ENCODE results near the gene MEGF11.

MEGF11 gene

DNA sequence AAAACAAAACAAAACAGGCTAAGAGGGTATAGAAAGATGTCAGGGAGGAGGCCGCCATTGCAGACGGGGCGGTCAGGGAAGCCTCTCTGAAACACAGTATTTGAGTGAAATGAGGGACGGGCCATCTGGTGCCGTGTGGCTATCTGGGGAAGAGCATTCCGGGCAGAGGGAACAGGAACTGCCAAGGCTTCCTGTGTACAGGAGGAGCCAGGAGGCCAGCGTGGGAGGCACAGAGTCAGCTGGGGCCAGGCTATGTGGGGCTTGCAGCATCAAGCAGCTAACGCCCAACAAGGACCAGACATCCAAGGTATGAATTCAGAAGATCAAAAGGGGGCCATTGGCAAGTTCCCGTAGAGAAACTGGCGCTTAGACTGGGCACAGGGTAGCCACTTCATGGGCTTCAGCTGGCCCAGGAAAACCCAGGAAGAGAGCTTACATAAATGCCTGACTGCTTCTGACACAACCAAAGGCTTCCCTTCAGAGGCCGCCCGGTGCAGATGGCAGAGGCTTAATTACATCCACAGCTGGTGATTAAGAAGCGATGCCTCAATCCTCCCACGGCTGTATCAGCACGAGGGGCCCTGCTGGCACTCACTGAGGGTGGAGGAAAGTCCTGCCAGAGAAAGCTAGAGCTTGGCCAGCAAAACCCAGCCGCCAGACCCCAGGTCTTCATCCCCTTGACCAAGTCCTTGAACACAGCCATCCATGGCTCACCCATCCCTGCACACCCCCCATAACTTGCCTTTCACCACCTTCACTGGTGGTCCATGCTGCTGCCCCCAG is 144.9 kb downstream of the MEGF11 start:
- DNase-seq: no peak

DNA sequence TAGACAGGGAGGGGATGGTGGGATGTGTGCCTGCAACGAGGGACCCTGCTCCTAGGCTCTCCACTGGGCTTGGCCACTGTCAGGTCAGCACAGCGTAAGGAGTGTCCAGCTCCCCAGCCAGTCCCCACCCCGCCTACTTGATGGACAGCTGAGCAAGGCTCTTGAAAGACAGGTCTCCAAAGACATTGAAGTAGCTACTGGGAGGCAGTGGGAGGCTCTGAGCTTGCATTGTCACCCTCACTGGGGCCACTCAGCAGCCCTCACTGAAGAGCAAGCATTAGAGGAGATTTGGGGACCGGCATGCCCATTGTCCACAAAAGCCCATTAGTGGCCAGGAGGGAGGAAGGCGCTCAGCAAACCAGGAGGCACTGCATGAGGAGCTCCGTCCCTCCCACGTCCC is 146.5 kb downstream of the MEGF11 start:
- no peak for DNase-seq

DNA sequence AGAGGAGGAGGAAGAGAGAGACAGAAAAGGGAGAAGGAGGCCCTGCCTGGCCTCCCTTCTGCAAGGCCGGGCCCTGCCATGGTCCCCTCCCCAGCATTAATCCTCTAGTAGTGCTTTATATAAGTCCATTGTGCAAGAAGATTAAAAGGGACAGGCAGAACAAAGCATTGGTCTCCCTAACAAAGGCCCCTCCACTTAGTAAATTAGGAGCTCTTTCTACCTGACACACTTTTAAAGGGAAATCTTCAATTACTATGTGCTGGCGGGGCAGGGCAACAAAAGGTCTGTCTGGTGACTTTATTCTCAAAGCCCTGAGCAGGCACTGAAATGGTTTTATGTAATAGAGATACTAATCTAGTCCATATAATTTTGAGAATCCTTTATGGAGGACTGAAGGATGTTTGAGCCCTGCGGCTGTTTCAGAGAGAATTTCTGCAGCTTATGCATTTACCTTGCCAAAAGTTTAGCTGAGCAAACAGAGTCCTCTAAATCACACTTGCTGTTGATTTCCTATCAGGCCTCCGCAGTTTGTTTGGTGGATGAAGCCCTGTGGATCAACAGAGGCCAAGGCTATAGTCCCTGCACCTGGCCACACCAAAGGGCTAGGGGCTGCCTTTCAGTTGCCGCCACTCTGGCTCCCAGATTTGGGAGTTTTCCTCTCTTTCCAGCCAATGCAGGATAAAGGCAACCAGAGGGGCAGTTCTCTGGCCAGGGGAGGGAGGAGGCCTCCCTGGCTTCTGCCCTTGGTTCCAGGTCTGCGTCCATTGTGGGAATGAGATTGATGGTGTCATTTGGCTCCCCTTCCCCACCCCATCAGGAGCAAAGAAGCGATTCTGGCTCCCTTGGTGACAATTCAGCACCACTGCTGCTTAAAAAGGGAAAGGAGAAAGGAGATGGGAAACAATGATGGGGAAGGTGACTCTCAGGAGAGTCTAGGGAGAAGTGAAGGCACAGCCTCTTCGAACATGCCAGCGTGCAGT is 148.0 kb downstream of the MEGF11 start:
- no peak for DNase-seq

DNA sequence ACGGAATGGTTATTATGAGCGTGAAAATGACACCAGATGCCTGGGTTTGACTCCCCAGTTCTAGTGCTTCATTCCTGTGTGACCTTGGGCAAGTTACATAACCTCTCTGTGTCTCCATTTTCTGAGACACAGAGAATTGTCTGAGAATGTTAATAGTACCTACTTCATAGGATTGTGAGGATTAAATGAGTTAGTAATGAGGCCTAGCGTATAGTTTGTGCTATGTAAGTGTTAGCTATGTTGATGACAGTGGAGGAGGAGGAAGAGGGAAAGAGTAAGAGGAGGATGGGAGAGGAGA is 150.3 kb downstream of the MEGF11 start:
- no peak for DNase-seq

DNA sequence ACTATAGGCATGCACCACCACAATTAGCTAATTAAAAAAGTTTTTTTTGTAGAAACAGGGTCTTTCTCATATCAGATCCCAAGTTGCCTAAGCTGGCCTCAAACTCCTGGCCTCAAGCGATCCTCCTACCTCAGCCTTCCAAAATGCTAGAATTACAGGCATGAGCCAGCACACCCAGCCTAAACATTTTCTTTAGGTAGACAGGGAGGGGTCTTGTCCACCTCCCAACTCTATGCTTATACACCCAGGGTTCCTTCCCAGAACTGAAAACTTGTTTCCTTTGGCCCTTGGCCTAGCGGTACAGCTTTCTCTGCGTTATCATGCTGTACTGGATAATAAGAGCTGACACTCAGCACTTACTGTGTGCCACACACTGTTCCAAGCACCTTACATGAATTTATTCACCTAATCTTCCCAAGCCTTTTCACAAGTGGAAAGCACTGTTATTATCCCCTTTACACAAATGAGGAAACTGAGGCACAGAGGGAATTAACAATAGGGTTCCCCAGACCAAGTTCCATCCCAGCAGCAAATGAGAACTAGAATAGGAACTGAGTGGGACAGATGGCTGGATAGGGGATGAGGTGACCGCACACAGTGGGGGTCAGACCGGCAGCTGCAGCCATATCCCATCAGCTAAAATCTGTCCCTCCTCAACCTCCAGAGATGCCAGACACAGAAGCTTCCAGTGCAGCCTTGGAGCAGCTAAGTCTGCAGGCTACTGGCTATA is 150.8 kb downstream of the MEGF11 start:
- no peak for DNase-seq

DNA sequence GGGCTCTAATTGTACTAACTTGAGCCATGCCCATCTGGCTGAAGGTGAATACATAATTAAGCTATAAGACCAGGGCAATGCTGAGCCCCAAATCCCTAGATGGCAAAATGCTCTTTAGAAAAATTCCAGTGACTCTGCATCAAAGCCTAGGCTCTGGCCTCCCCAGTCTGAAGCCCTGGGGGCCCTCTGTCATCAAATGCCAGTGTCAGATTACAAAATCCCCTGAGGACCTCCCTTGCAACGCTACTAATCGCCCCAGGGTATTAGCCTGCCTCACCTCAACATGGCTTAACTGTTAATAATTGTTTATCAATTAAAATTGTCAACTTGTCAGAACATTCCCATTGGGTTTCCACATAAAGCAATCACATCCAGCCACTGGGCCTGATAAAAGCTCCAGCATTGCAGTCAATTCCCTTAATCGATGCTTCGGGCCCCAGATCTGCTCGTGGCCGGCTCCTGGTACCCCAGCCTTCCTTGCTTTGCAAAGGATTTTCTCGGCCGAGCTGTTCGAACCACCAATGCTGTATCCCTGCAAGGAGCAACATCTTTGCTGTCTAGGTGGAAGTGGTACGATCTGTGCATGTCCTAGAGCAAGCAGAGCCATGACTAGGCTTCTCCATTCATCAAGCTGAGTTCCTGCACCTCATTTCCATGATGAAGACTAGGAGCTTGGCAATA is 151.7 kb downstream of the MEGF11 start:
- no peak for DNase-seq

DNA sequence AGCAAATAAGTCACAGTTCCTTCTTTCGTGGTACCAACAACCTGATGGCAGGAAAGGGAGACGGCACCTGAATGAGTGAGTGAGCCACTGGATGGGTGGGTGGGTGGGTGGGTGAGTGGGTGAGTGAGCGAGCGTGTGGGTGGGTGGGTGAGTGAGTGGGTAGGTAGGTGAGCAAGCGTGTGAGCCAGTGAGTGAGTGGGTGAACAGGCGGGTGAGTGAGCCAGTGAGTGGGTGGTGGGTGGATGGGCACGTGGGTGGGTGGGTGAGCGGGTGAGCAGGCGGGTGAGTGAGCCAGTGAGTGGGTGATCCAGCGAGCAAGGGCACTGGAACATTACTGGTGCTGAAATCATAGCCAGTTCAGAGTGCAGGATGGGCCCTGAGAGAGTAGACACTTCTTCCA is 152.8 kb downstream of the MEGF11 start:
- no peak for DNase-seq

DNA sequence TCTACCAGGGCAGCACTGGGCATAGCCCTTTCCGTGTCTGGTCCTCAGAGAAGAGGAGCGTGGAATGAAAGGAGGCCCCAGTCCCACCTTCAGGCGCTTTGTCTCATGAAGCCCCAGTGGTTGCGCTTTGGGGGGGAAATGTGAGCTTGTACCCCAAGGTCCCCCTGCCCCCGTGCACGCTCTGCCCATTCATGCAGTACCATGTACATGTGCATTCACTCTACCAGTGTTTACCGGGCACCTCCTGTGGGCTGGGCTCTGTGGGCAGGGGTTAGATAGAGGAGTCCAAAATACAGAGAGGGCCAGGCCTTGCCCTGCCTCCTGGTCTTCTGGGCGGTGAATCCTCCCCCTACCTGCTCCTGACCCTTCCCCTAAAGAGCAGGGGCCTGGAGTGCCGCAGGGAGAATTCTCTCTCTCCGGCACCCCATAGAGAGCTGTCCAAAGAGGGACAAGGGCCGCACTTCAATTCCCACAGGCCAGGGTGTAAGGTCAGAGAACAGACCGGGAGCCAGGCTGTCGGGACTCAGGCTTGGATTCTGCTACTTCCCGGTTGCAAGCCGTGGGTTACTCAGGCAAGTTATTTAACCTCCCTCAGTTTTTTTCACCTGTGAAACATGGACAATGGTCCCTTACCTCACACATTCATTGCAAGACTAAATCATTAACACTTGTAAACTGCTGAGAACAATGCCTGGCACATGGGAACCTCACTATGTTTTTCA is 153.4 kb downstream of the MEGF11 start:
- DNase-seq: no peak

DNA sequence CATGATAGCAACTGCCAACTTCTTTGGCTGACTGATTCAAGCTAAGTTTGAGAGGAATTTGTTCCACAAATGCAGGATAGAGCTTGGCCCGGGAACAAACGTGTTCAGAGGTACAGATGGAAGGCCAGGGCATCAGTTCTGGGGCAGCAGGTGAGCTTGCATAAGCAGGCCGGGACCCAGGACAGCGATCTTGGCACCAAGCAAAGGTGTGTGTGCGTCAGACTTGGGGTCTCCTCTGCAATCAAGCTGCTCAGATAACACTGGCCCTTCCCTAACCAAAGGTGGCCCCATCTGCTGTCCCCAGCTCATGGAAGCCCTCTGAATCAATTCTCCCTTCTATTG is 155.6 kb downstream of the MEGF11 start:
- no peak for DNase-seq

DNA sequence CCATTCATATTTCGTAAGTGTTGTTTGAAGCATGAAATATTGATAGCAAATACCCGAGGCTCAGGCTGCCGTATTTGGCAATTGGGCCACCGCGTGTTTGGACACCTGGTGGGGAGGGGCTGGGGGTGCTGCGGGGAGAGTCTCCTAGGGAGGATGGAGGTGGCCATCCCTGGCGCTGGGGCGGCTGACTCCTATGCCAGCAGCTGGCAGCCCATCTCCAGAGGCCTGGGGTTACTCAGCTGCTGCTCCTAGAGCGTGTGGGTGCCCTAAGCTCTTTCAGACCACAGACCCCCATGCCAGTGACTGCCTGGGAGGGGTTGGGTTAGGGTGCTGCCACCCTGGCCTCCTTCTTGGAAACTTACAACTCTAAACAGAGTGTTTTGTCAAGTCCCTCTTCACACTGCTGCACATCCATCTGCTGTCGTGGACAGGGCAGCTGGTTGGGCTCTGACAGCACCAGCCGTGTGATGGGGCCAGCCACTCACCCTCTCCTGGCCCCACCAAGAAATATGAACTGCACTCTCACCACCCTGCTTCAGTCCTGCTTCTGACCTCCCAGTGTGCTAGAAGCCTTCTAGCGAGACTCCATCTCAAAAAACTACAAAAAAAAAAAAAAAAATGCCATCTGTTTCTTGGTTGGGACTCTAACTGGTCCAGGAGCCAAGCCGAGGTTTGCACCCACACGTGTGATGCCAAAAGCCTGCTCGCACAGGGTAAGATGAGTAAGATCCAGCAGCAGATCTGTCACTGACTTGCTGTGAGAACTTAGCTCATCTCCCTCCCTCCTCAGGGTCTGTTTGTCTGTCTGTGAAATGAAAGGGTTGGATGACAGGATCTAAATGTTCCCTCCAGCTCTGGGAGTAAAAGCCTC is 156.2 kb downstream of the MEGF11 start:
- DNase-seq: no peak

DNA sequence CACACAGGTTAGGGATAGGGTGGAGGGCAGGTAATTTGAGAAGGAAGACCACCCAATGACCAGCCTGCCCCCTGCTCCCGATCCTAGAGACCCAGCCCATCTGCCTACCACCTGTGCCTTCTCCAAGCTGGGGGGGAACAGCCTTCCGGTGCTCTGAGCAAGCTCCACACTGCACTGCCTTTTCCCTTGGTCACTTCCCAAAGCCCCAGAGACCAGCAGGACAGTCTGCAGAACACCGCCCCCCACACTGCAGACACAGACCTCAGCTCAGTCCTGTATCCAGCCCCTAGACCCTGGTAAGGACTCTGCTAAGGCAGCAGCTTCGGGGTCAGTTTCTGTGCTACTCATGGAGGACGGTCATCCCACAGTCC is 156.9 kb downstream of the MEGF11 start:
- DNase-seq: no peak

DNA sequence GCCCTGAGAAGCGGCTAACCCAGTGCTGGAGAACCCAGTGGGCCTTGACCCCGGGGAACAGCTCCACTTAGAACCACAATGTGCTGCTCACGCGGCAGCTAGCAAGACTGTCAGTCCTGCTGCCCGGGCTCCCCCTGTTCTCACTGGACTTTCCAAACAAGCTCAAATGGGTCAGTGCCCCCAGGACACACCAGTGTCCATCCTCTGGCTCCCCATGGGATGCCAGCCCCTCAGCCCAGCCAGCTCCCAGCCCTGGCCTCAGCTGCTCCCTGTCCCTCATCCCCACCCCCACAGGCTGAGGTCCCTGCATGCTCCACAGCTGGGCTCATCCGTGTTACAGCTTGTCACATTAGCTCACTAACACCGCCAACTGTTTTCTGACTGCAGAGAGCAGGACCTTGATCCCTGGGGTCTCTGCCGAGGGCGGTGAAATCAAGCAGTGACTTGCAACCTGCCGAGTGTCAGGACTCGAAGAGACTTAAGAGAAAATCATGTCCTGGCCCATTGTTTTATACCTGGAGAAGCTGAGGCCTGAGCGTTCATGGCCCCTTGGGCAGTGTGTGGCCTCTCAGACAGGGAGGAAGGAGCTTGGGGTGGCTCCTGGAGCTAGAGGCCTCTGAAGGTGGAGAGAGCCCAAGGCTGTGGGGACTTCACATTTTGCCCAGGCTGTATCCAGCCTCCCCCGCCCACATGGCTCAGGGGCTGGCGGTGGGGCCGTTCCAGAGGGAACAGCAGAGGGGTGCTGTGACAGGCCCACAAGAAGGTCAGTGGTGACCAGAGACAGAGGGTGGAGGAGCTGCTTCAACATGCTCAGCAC is 157.5 kb downstream of the MEGF11 start:
- no peak for DNase-seq

DNA sequence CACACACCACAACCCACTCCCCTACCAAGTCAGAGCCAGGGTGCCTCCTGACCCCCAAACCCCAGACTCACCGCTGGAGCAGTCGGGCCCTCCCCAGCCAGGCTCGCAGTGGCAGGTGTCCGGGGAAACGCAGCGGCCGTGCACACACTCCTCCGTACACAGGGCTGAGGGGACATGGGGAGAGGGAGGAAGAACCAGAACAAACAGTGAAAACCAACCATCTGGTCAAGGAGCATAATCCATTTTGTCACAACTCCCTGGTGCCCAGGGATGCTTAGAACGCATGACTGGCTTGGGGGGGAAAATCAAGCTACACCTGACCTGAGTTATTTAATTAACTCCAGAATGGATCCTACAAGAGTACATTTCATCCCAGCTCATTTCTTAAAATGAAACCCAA is 159.2 kb downstream of the MEGF11 start:
- DNase-seq: no peak

DNA sequence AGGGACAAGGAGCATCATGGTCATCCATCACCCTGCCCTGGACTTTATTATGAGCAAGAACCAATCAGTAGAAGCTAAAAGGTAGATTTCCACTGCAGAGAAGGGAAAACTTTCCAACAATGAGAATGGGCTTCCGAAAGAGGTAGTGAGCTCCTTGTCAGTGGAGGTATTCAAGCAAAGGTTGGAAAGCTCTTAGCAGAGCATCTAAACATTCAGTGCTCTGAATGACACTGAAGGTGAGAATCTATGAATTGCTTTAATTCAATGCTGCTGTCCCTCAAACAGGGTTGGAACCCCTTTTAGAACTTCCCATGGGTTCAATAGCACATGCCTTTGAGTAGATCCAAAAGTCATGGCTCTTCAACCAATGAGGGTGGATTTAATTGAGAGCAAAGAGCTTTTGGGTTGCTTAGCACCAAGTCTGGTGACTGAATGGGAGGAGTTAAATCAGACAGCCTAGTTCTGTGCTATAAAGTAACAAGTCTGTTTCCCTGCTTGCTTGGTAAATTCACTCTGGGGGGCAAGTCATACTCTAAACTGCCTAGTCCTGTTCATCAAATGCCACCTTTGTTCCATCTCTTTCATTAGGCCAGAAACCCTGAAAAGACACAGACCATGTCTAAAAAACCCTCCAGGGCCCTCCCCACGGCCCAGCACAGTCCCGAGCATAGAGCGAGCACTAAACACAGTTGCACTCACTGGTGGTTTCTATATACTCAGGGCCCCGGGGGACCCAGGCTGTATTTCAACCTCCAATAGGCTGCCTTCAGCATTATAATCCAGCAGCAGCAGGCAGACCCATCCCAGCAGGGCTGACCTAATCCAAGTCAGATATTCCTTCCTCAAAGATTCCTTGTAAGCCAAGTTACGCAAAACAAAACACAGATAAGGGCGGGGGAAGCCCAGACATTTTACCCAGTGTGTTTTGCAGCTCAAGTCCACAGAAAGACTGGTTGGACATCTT is 161.2 kb downstream of the MEGF11 start:
- no peak for DNase-seq

DNA sequence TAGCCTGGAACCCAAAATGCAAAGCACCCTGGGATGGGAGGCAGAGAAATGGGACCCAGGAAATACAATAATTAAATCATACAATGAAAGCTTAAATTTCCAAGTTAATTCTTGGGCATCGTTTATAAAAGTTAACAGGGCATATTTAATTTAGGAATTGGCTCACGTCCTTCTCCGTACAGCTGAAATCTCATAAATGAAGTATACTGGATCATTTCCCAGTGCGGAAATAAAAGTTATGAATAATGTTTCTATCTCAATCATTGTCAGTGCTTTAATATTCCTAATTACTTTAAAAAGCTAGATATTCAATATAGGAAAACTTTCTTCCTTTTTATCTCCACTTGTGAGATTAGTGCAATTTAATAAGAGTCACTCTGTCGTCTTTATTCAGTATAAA is 164.0 kb downstream of the MEGF11 start:
- DNase-seq: no peak

DNA sequence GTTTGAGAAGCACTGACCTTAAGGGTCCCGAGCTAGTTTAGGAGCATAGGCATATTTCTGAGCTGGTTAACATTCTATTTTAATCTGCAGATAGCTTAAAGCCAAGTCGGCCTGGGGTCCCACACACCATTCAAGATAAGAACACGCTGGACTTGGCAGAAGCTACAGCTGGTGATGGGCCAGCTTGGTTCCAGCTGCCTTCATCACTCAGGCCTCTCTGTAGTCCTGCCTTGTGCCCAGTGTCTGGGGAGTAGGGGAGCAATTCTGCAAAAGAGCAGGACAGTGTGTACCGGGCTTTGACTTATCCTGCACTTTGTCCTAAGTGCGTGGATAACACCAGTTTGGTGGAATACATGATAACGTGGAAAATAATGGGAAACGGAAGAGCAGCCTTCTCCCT is 164.5 kb downstream of the MEGF11 start:
- no peak for DNase-seq

DNA sequence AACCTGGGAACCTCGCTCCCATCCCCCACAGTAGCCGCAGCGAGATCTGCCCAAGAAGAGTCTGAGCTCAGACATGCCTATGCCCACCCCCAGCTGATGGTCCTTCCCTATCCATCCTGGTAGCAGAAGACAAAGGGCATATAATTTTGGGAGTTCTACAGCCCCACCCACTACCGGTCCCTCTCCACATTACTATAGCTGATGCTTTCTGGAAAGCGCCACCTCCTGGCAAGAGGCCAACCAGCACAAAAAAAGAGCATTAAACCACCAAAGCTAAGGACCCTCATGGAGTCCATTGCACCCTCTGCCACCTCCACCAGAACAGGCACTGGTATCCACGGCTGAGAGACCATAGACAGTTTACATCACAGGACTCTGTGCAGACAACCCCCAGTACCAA is 168.4 kb downstream of the MEGF11 start:
- DNase-seq: no peak

DNA sequence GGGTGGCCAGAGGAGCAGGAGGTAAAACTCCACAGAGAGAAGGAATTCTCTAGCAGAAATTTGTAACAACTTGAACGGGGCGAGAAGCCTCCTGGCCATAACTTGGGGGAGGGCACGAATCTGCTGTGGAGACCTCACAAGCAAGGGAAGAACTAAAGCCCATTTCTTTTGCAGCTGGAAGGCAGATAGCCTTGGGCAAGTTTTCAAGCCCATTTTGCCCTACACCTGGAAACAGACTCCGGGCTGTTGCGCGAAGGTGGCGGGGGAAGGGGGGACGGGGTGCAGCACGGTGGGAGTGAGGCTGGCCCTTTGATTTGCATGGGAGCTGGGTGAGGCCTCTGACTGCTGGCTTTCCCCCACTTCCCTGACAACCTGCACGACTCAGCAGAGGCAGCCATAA is 168.8 kb downstream of the MEGF11 start:
- DNase-seq: no peak

DNA sequence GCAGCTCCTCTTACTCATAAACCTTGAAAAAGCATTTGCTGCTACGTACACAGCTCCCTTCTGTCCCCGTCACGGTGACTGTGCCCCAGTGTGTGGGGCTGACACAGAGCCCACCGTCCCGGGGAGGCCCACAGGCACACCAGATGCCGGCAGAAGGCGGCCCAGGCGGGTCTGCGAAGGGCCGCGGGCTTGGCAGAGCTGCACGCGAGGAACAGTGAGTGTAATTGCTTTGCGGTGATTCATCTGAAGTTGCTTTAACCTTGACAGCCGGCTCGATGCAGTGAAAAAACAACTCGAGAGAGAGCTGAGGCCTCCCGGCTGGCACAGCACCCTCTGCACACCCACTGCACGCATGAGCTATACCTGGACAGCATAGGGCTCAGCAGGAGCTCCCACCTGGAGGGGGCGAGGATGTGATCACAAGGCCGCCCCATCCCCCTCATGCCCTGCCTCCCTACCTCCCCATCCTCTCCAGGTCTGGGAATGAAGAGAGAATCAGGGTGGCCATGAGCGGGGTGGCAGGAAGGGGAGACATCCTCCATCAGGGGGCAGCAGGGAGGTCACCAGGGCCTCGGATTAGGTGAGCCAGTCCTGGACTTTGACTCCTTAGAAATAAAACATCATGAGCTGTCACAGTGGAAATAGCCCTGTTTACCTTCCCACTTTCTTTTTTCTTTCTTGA is 172.7 kb downstream of the MEGF11 start:
- no peak for DNase-seq
